ENCODE results near the gene TMEM63C.

DNA sequence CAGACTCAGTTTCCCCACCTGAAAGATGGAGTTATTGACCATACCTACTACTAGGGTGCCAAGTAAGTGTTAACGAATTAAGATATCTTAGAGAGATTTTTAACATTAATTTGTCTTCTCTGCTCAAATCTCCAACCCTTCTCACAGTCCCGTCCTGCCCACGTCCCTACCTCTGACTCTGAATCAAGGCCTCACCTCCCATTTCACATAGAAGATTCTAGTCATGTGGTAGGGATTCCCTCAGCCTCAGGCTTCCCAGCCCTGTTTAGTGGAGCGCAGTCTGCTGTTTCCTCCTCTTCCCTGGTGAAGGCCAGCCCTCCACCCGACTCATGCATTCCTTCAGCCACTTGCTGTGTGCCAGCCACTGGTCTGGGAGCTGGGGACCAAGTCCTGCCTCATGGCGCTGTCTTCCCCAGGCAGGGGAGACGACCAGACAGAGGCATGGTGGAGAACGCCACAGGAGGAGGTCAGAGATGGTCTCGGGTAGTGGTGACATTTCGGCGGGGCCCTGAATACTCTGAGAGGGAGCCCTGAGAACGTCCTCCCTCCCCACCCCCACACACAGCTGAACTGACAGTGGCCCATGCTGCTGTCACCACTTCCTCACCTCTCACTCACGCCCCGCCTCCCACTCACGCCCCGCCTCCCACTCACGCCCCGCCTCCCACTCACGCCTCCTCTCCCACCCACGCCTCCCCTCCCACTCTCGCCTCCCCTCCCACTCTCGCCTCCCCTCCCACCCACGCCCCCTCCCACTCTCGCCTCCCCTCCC, 38.8 kb downstream of the TMEM63C start:
- TF ChIP-seq, protein P1, sequence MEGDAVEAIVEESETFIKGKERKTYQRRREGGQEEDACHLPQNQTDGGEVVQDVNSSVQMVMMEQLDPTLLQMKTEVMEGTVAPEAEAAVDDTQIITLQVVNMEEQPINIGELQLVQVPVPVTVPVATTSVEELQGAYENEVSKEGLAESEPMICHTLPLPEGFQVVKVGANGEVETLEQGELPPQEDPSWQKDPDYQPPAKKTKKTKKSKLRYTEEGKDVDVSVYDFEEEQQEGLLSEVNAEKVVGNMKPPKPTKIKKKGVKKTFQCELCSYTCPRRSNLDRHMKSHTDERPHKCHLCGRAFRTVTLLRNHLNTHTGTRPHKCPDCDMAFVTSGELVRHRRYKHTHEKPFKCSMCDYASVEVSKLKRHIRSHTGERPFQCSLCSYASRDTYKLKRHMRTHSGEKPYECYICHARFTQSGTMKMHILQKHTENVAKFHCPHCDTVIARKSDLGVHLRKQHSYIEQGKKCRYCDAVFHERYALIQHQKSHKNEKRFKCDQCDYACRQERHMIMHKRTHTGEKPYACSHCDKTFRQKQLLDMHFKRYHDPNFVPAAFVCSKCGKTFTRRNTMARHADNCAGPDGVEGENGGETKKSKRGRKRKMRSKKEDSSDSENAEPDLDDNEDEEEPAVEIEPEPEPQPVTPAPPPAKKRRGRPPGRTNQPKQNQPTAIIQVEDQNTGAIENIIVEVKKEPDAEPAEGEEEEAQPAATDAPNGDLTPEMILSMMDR (IDR thresholded peaks at IDR 0.05), result no peak
- TF ChIP-seq POLR2A (IDR thresholded peaks at IDR 0.05), result no peak
- TF ChIP-seq POLR2AphosphoS5 (IDR thresholded peaks at IDR 0.05), result no peak
